ENCODE measurements around the gene TPSG1.
"Not testable (repeated sequence)": the region's sequence is repeated elsewhere in the genome, so short reads cannot be mapped to it uniquely, and the experiment has no call there.

The TPSG1 gene

GRCh38 chr16:1256296-1256873 lies 31.3 kb upstream of the TPSG1 start:
- not testable (repeated sequence) for H3K9ac ChIP-seq (ENCODE audit: low read length in 2 of 2); H3K27ac ChIP-seq (ENCODE audit: low read length); H3K4me1 ChIP-seq (ENCODE audit: control insufficient read depth, insufficient read depth, low read length); H3K9me3 ChIP-seq (ENCODE audit: control insufficient read depth in 2 of 2, low read length in 2 of 2); H3K36me3 ChIP-seq (ENCODE audit: control insufficient read depth in 2 of 2, insufficient read depth in 2 of 2, low read length in 2 of 2); H3K4me3 ChIP-seq (ENCODE audit: low read length in 2 of 2)
- H3K27me3 ChIP-seq (ENCODE audit: control insufficient read depth in 1 of 2, insufficient read depth in 2 of 2, low read length in 2 of 2), result peaks cover 6 to 20% of the 10 kb centered on the region in 2 donors

- H3K27ac ChIP-seq (ENCODE audit: low read length); H3K9ac ChIP-seq (ENCODE audit: low read length in 2 of 2); H3K4me1 ChIP-seq (ENCODE audit: control insufficient read depth, insufficient read depth, low read length); H3K36me3 ChIP-seq (ENCODE audit: control insufficient read depth in 2 of 2, insufficient read depth in 2 of 2, low read length in 2 of 2); H3K4me3 ChIP-seq (ENCODE audit: low read length in 2 of 2); H3K9me3 ChIP-seq (ENCODE audit: control insufficient read depth in 2 of 2, low read length in 2 of 2): not testable (repeated sequence)
- H3K27me3 ChIP-seq (ENCODE audit: control insufficient read depth in 1 of 2, insufficient read depth in 2 of 2, low read length in 2 of 2), result peaks cover 6 to 17% of the 10 kb centered on the region in 2 donors
Observed at GRCh38 chr16:1255276-1256122, 30.4 kb upstream of the TPSG1 start, which contains the start of gene TPSD1. TSS of gene TPSD1 (plus strand) at chr16:1256069. CDS start at chr16:1256281, 212 bp downstream.

GRCh38 chr16:1254821-1255220 lies 29.8 kb upstream of the TPSG1 start:
- peaks cover 6 to 11% of the 10 kb centered on the region in 2 donors for H3K27me3 ChIP-seq (ENCODE audit: control insufficient read depth in 1 of 2, insufficient read depth in 2 of 2, low read length in 2 of 2)
- not testable (repeated sequence) for H3K4me1 ChIP-seq (ENCODE audit: control insufficient read depth, insufficient read depth, low read length); H3K36me3 ChIP-seq (ENCODE audit: control insufficient read depth in 2 of 2, insufficient read depth in 2 of 2, low read length in 2 of 2); H3K9me3 ChIP-seq (ENCODE audit: control insufficient read depth in 2 of 2, low read length in 2 of 2); H3K9ac ChIP-seq (ENCODE audit: low read length in 2 of 2); H3K4me3 ChIP-seq (ENCODE audit: low read length in 2 of 2); H3K27ac ChIP-seq (ENCODE audit: low read length)

- not testable (repeated sequence) for H3K4me1 ChIP-seq (ENCODE audit: control insufficient read depth, insufficient read depth, low read length); H3K36me3 ChIP-seq (ENCODE audit: control insufficient read depth in 2 of 2, insufficient read depth in 2 of 2, low read length in 2 of 2); H3K4me3 ChIP-seq (ENCODE audit: low read length in 2 of 2)
Observed at GRCh38 chr16:1253701-1254364, 28.8 kb upstream of the TPSG1 start.

GRCh38 chr16:1249031-1249755 lies 24.1 kb upstream of the TPSG1 start:
- H3K36me3 ChIP-seq (ENCODE audit: control insufficient read depth in 2 of 2, insufficient read depth in 2 of 2, low read length in 2 of 2); H3K9me3 ChIP-seq (ENCODE audit: control insufficient read depth in 2 of 2, low read length in 2 of 2); H3K4me3 ChIP-seq (ENCODE audit: low read length in 2 of 2); H3K27ac ChIP-seq (ENCODE audit: low read length); H3K9ac ChIP-seq (ENCODE audit: low read length in 2 of 2); H3K4me1 ChIP-seq (ENCODE audit: control insufficient read depth, insufficient read depth, low read length); H3K27me3 ChIP-seq (ENCODE audit: control insufficient read depth in 1 of 2, insufficient read depth in 2 of 2, low read length in 2 of 2): not testable (repeated sequence)

More at GRCh38 chr16:1253701-1254364, 28.8 kb upstream of the TPSG1 start:
- H3K27ac ChIP-seq (ENCODE audit: low read length); H3K27me3 ChIP-seq (ENCODE audit: control insufficient read depth in 1 of 2, insufficient read depth in 2 of 2, low read length in 2 of 2); H3K9ac ChIP-seq (ENCODE audit: low read length in 2 of 2); H3K9me3 ChIP-seq (ENCODE audit: control insufficient read depth in 2 of 2, low read length in 2 of 2): not testable (repeated sequence)

- not testable (repeated sequence) for H3K9ac ChIP-seq (ENCODE audit: low read length in 2 of 2); H3K36me3 ChIP-seq (ENCODE audit: control insufficient read depth in 2 of 2, insufficient read depth in 2 of 2, low read length in 2 of 2); H3K4me3 ChIP-seq (ENCODE audit: low read length in 2 of 2); H3K9me3 ChIP-seq (ENCODE audit: control insufficient read depth in 2 of 2, low read length in 2 of 2); H3K27ac ChIP-seq (ENCODE audit: low read length); H3K4me1 ChIP-seq (ENCODE audit: control insufficient read depth, insufficient read depth, low read length)
- H3K27me3 ChIP-seq (ENCODE audit: control insufficient read depth in 1 of 2, insufficient read depth in 2 of 2, low read length in 2 of 2), result peaks cover 0 to 11% of the 10 kb centered on the region in 2 donors
Observed at GRCh38 chr16:1247903-1248537, 23.0 kb upstream of the TPSG1 start.

GRCh38 chr16:1245452-1246020 lies 20.5 kb upstream of the TPSG1 start:
- Histone ChIP-seq H3K27me3 (ENCODE audit: control insufficient read depth in 1 of 2, insufficient read depth in 2 of 2, low read length in 2 of 2) (peaks cover 0 to 11% of the 10 kb centered on the region in 2 donors), H3K9me3 (ENCODE audit: control insufficient read depth in 2 of 2, low read length in 2 of 2) (no peaks in the 10 kb centered on the region), H3K4me3 (ENCODE audit: low read length in 2 of 2) (no peak overlapping the region), H3K4me1 (ENCODE audit: control insufficient read depth, insufficient read depth, low read length) (no peaks in the 10 kb centered on the region), H3K36me3 (ENCODE audit: control insufficient read depth in 2 of 2, insufficient read depth in 2 of 2, low read length in 2 of 2) (no peaks in the 10 kb centered on the region), H3K27ac (ENCODE audit: low read length) (no peak overlapping the region), H3K9ac (ENCODE audit: low read length in 2 of 2) (no peak overlapping the region)

GRCh38 chr16:1244881-1245280 lies 19.8 kb upstream of the TPSG1 start:
- H3K27ac ChIP-seq (ENCODE audit: low read length), result no peak overlapping the region

GRCh38 chr16:1243907-1244850 lies 19.1 kb upstream of the TPSG1 start:
- peaks cover 0 to 11% of the 10 kb centered on the region in 2 donors for H3K27me3 ChIP-seq (ENCODE audit: control insufficient read depth in 1 of 2, insufficient read depth in 2 of 2, low read length in 2 of 2)
- not testable (repeated sequence) for H3K4me1 ChIP-seq (ENCODE audit: control insufficient read depth, insufficient read depth, low read length); H3K9me3 ChIP-seq (ENCODE audit: control insufficient read depth in 2 of 2, low read length in 2 of 2); H3K36me3 ChIP-seq (ENCODE audit: control insufficient read depth in 2 of 2, insufficient read depth in 2 of 2, low read length in 2 of 2); H3K27ac ChIP-seq (ENCODE audit: low read length); H3K4me3 ChIP-seq (ENCODE audit: low read length in 2 of 2); H3K9ac ChIP-seq (ENCODE audit: low read length in 2 of 2)

More at GRCh38 chr16:1244881-1245280, 19.8 kb upstream of the TPSG1 start:
- no peaks in the 10 kb centered on the region for H3K4me1 ChIP-seq (ENCODE audit: control insufficient read depth, insufficient read depth, low read length)
- no peak overlapping the region for H3K9ac ChIP-seq (ENCODE audit: low read length in 2 of 2)
- H3K4me3 ChIP-seq (ENCODE audit: low read length in 2 of 2), result no peak overlapping the region
- H3K36me3 ChIP-seq (ENCODE audit: control insufficient read depth in 2 of 2, insufficient read depth in 2 of 2, low read length in 2 of 2), result no peaks in the 10 kb centered on the region
- H3K27me3 ChIP-seq (ENCODE audit: control insufficient read depth in 1 of 2, insufficient read depth in 2 of 2, low read length in 2 of 2), result peaks cover 0 to 11% of the 10 kb centered on the region in 2 donors
- no peaks in the 10 kb centered on the region for H3K9me3 ChIP-seq (ENCODE audit: control insufficient read depth in 2 of 2, low read length in 2 of 2)

Measured in stomach smooth muscle (tissue), 2 donors.